GM12874 (cell line): ENCODE measurements around the gene GMNC.

Experiments
- CTCF ChIP-seq: IDR thresholded peaks from 2 replicates; pipeline ENCODE4 v1.5.1; 2011; ENCODE audit warnings: low read depth, mild to moderate bottlenecking, control low read depth, low read length, moderate library complexity; ENCODE audit not compliant: insufficient read depth

GMNC gene

GRCh38 chr3:190810957-190811356 is 51.5 kb downstream of the GMNC start:
- TF ChIP-seq CTCF = no peak

DNA sequence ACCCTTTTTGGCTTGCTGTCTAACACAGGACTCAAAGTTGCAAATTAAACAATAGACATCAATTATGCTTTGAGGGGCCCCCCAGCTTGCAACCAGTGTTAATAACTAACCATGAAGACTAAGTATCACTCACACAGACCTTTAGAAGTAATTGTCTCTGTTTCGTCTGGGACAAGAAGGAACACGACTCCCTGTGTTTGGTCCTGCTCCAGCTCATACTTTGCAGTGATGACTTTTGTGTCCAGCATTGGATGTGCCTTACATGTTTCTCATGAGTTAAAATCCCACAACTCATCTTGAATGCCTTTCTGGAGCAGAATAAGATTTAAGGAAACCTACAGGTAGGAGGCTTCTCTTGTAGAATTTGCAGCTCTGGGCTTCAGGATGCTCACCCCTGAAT is 53.1 kb downstream of the GMNC start:
- no peak for TF ChIP-seq CTCF

- no peak for TF ChIP-seq CTCF
These were observed 54.6 kb downstream of the GMNC start for GRCh38 chr3:190807719-190808375.
